ENCODE measurements around the gene SORCS1.

Gene SORCS1

DNA sequence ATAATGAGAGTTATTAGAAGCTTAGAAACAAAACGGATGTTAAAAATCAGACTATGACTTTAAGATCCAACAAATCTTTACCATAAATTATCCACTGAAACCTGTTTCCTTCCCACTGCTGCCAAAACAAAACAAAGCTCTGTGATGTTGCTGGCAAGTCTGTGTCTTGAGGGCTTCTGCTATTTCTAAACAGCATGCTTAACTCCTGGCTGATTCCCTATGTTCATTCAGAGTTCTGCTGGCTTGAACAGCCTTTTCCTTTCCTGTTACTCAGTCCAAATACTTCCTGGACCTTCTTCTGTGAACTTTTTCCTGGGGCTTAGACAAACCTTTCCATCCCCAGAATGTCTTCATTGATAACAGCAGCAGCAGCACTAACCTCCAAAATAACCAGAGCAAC is 448.1 kb downstream of the SORCS1 start:
- no peak for DNase-seq

- no peak for DNase-seq
These were observed 449.6 kb downstream of the SORCS1 start for GRCh38 chr10:106714734-106715555.

DNA sequence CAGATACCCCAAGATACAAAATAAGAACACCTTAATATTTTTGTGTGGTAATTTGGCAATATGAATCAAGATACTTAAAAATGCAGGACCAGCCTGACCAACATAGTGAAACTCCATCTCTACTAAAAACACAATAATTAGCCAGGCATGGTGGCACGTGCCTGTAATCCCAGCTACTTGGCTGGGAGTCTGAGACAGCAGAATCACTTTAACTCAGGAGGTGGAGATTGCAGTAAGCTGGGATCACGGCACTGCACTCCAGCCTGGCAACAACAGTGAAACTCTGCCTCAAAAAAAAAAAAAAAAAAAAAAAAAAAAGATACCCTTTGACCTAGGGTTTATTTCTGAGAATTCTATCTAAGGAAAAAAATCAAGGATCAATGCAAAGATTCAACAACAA is 450.7 kb downstream of the SORCS1 start:
- no peak for DNase-seq

DNA sequence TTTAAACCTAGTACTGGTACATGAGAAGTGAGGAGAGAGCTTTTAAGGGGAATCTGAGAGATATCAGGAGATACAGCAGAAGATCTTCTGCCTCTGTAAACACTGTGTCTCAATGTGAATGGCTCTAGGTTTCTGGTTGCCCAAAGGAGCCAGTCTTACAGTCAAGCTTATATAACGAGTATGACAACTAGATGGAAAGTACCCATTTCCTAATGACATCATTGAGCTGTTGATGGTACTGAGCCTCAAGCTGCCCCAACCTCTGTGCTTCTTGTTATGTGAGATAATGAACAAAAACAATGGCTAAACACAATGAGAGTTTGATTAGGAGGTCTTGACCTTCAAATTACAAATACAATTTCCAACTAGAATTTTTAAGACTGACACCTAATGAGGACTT is 451.5 kb downstream of the SORCS1 start:
- DNase-seq, result no peak

DNA sequence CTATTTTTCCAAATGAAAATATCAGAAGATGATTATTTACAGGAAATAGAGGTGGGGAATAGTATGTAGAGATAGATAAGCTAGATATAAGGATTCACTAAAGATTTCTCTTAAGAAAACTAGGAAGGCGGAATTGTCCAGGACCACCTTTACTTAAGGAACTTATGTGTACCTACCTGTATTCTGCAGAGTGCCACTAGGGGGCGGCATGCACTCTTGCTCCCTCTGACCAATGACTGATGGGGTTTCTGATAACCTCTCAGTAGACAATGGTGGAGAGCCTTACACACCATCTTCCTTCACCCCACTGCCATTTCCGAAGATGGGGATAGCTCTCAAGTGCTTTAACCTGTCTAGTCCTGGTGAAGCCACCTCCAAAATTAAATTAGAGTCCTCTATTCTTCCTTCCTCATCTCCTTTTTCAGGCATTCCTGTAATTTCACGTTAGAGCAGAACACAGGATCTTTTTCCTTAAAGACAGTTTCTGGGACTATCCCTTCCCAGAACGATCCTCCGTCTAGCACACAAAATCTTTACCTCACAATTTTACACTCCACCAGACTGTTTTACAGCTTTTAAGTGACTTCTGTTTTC is 453.1 kb downstream of the SORCS1 start:
- no peak for DNase-seq

GRCh38 chr10:106708506-106708905 is 456.0 kb downstream of the SORCS1 start:
- no peak for DNase-seq

DNA sequence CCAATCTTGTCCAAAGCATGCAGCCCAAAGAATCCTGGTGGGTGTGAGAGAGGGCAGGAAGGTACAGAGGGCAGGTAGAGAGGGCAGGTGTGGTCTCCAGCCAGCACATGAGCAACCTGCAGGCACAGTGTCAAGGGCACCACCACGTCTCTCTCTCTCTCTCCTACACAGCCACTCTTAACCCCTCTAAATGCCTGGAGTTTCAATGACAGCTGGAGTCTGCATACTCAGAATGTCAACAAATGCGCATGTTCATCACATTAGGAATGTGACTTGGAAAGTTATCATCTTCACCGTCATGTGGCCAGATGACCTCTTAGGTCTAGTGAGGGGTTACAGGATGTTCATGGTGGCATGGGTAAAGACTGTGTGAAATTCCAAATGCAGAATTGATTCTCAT is 456.8 kb downstream of the SORCS1 start:
- DNase-seq, result no peak

- no peak for DNase-seq
These were observed 458.4 kb downstream of the SORCS1 start for GRCh38 chr10:106706127-106706526.

DNA sequence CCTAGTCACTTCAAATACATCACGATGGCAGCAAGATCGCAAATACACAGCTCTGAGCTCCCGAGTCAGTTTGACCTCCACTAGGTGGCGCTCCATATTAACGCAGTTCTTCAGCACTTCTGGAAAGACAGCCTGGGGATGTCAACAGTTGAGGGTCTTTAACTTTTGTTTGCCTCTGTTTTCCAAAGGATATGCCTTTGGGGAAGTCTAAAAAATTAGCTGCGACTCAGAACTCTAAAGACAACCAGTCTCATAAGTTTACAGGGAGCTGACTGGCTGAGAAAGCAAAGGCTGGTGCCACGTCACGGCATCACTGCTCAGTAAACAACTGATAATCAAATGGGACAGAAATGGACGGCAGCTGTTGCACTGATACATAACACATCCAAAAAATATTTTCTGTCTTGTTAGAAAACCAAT is 458.8 kb downstream of the SORCS1 start:
- no peak for DNase-seq

DNA sequence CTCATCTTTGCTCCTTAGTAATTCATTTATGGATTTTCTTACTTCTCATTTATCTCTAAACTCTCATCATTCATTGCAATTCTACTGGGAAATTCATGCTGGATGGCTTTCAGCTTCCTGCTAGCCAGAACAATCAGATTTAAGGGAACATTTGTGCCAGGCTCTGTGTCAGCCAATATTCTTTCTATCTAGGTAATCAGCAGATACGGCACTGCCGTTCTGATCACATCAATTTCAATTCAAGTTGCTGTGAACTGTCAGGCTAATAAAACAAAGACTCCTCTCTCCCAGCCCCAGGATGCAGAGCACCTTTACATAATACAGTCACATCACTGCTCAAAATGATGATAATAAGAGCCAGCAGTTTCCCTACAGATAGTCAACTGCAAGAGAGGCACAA is 468.3 kb downstream of the SORCS1 start:
- no peak for DNase-seq

DNA sequence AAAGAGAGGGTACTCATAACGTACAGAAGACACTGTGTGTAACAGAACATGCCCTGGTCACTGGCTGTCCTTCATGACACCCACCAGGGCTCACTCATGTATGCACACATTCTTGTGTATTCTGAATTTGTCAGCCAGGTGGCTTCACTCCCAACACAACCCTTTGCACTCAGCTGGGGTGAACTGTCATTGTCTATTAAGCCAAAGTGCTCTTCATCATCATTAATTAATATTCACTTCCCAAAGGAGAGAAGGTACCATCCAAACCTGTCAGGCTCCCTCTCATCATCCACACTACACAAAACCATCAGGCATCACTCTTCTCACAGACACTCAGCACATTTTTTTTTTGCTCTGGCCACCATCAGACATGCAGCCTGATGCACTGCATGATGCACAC is 469.8 kb downstream of the SORCS1 start:
- no peak for DNase-seq

GRCh38 chr10:106682175-106682574 is 482.3 kb downstream of the SORCS1 start:
- DNase-seq, result no peak

GRCh38 chr10:106680061-106680460 is 484.4 kb downstream of the SORCS1 start:
- no peak for DNase-seq

DNA sequence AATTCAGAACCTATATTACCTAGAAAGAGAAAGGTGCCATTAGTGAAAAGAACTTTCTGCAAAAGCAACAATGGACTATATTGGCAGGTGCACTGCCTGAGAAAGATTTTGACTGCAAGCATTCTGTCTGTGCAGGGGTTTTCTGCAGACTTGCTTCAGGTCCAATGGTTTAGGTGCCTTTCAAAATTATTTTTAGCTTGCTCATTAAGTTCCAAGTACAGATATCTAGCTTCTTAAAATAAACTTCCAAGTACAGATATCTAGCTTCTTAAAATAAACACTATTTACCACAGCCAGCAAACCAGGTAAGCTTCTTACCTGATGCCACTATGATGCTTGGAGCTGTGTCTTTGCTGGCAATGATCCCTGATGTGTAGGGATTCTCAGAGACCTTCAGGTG is 485.2 kb downstream of the SORCS1 start:
- no peak for DNase-seq

GRCh38 chr10:106672517-106673175 is 491.9 kb downstream of the SORCS1 start:
- no peak for DNase-seq

DNA sequence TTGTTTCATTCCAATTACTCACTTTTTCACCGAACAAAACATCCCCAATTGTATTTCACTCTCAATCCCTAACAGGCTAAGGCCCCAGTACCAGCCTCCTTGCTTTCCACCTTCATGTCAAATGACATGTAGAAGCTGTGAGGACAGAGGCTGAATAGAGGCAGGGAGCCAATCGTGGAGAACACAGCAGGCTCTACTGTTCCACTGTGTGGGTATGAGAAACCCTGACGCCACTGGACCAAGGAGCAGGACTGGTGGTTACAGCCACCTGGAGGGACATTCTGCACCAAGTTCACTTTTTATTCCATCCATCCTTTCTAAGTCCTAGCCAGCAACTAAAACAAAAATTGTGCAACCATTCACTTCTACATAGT is 502.8 kb downstream of the SORCS1 start:
- DNase-seq, result no peak

DNA sequence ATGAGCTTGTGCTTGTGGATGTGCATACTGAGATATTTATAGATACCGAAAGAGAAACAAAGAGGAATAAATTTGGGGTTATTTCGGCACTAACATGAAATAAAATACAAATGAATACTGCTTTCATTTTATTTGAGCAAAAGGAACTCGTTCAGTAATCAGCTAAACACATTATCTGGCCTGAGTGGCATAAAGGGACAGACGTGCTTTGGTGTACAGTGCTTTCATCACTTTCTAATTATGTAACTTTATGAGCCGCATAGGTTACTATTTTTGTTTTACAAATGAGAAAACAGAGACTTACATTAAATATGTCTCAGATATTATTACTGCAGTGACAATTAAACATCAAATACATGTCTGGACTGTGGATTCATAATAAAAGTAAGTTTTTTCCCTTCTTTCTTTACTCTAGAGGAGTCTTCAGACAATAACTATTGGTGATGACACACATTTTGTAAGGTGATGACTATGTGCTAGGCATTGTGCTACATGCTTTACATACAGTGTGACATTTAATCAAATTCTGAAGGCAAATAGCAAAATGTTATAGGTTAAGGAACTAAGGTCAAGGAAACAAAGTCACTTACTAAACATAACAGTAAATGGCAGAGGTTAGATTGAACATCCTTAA is 503.3 kb downstream of the SORCS1 start:
- DNase-seq, result no peak

DNA sequence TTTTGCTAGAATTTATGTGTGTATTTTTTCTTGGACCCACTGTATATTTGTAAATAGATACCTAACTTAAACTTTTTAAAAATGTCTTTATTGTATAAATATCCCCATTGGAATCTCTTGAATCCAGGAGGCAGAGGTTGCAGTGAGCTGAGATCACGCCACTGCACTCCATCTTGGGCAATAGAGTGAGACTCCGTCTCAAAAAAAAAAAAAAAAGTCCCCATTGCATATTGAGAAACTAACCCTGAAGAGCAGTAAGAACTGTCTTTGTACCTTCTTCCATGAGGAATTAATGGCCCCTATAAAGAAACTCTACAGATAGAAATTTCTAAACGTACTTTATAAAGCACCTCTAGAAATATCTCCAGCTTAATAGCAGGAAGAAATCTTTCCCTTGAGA is 504.0 kb downstream of the SORCS1 start:
- DNase-seq, result no peak

DNA sequence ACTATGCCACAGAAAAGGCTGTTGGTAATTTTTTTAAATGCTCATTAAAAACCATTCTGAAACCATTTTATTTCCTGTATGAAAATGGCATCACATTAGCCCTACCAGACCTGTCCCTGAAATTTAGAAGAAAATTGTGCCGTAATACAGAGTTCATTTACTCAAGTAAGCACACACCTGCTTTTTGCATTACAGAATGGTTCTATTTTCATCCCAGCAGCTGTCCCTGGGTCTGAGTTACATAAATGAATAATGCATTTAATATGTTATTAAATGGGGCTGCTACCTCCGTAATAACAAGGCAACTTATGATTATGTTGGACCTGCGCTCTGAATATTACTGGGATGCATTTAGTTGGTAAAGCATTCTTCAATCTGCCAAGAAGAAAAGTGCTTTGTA is 508.9 kb downstream of the SORCS1 start:
- no peak for DNase-seq

GRCh38 chr10:106655165-106655564 is 509.3 kb downstream of the SORCS1 start:
- DNase-seq, result no peak

DNA sequence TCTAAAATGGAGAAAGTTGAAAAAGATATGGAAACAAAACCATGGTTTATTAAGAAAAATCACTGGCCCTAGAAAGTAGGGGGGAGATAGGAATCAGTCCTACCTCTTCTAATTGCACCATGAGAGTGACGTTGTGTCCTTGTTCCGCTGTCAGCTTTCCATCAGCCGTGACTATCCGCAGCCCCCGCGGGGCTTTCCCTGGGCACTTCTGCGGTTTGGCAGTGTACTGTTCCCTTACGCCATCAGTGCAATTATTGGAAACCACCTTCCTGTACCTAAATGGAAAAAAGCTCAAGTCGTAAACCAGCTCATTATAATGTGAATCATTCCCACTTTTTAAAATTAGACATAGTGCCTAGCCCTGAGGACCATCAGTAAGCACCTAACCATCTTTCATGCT is 512.2 kb downstream of the SORCS1 start:
- DNase-seq, result no peak

- no peak for DNase-seq
These were observed 515.7 kb downstream of the SORCS1 start for GRCh38 chr10:106648534-106649481.

DNA sequence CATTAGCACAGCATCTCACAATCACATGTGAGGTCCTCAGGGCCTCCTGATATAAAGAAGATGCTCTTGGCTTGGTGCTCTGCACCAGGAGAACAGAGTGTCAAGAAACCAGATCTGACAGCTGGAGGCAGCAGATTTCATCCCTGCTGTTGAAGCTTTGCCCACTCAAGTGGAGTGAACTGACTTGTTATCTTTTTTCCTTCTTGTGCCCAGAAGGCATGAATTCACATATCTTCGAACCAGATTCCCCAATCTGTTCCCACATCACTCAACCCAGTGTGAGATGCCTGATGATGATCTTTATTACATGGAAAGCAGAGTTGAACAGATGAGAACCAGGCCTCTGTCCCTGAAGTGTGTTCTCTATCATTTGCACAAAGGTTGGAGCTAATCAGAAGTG is 521.0 kb downstream of the SORCS1 start:
- DNase-seq, result no peak
